Endodermal cell (in vitro differentiated cells): Measurements from ENCODE around the gene LRRC32. TPM values are rescaled to one million over a fixed set of nuclear protein-coding genes. Genes with fewer than 3 reads are reported as not detected.

Experiments used
- DNase-seq: peaks from one replicate; pipeline ENCODE4 v3.0.0-alpha.2; 2017
- H3K27ac ChIP-seq: 2 replicates; pipeline ENCODE4 v1.5.1; 2013; ENCODE audit warnings: mild to moderate bottlenecking, low read depth, low read length, moderate library complexity
- H3K27me3 ChIP-seq: 2 replicates; pipeline ENCODE4 v1.6.1; 2013; ENCODE audit warnings: mild to moderate bottlenecking, low read length, moderate library complexity; ENCODE audit not compliant: insufficient read depth, control insufficient read depth, poor library complexity, severe bottlenecking
- H3K36me3 ChIP-seq: 2 replicates; pipeline ENCODE4 v1.7.0; 2013; ENCODE audit warnings: mild to moderate bottlenecking, low read length, moderate library complexity; ENCODE audit not compliant: control insufficient read depth, insufficient read depth
- H3K4me1 ChIP-seq: one replicate; pipeline ENCODE4 v1.7.0; 2013; ENCODE audit warnings: low read length; ENCODE audit not compliant: control insufficient read depth, insufficient read depth
- H3K4me3 ChIP-seq: 2 replicates; pipeline ENCODE4 v1.5.1; 2013; ENCODE audit warnings: mild to moderate bottlenecking, low read length, moderate library complexity
- H3K9ac ChIP-seq: 2 replicates; pipeline ENCODE4 v1.6.1; 2013; ENCODE audit warnings: mild to moderate bottlenecking, low read length, moderate library complexity; ENCODE audit not compliant: poor library complexity, severe bottlenecking; ENCODE audit errors: extremely low read depth
- H3K9me3 ChIP-seq: 2 replicates; pipeline ENCODE4 v1.6.1; 2013; ENCODE audit warnings: mild to moderate bottlenecking, low read length, moderate library complexity; ENCODE audit not compliant: control insufficient read depth
- H3K27ac Mint-ChIP-seq: 2 replicates; pipeline ENCODE4 v1.8.0; 2020; ENCODE audit warnings: mixed read lengths
- H3K27me3 Mint-ChIP-seq: 2 replicates; pipeline ENCODE4 v1.8.0; 2021; ENCODE audit warnings: mild to moderate bottlenecking, mixed read lengths; ENCODE audit not compliant: insufficient read depth
- H3K36me3 Mint-ChIP-seq: 2 replicates; pipeline ENCODE4 v1.8.0; 2020; ENCODE audit warnings: low read depth, mixed read lengths
- H3K4me1 Mint-ChIP-seq: 2 replicates; pipeline ENCODE4 v1.8.0; 2020; ENCODE audit warnings: mixed read lengths
- H3K4me3 Mint-ChIP-seq: 2 replicates; pipeline ENCODE4 v1.8.0; 2020; ENCODE audit warnings: mild to moderate bottlenecking, moderate library complexity, mixed read lengths
- H3K9me3 Mint-ChIP-seq: 2 replicates; pipeline ENCODE4 v1.8.0; 2020; ENCODE audit warnings: mild to moderate bottlenecking, mixed read lengths
- CTCF ChIP-seq: fragments of 200-600 bp; sonication (generic); conservative IDR thresholded peaks from 2 replicates; pipeline ENCODE4 v1.5.0; 2021; ENCODE audit warnings: antibody characterized with exemption, mild to moderate bottlenecking
- WGBS, 2 experiments: methylation state at CpG; one replicate each; pipeline versions ENCODE4 v1.1.5 to v1.1.7; 2013; ENCODE audit warnings: missing lambda C conversion rate in 2 of 2, mixed read lengths in 1 of 2; ENCODE audit not compliant: insufficient coverage in 1 of 2, insufficient read length in 1 of 2; 5-methylcytosine and 5-hydroxymethylcytosine counted together
- total RNA-seq, 2 donors: library from RNA; stranded (reverse); fragmentation: NEBNext Ultra II Directional in 1 of 2; extraction: Animal tissue kit (Norgen Biotek cat#: 25700) in 1 of 2; gene quantifications; 2 replicates in 1 of 2; 3 replicates in 1 of 2; pipeline ENCODE4 v1.2.1, GENCODE V29; 2021

The LRRC32 gene
- total RNA-seq, 2 donors from 2014 or later, result 1.3 to 1.6 TPM

GRCh38 chr11:76665921-76666351 lies 4.6 kb downstream of the LRRC32 start:
- Mint-ChIP-seq H3K4me3 (no peak overlapping the region), H3K27me3 (peaks cover 25% of the 10 kb centered on the region), H3K27ac (no peak overlapping the region), H3K4me1 (peaks cover 8% of the 10 kb centered on the region), H3K36me3 (no peaks in the 10 kb centered on the region), H3K9me3 (no peaks in the 10 kb centered on the region)
- peaks cover 18% of the 10 kb centered on the region for H3K27me3 ChIP-seq
- no peak overlapping the region for H3K9ac ChIP-seq
- no peak overlapping the region for H3K4me3 ChIP-seq
- no peaks in the 10 kb centered on the region for H3K9me3 ChIP-seq
- H3K4me1 ChIP-seq, result no peaks in the 10 kb centered on the region
- 94% methylated on average over 6 of the region's 6 CpGs; no CpG with 5 or more reads in 1 of the 2 experiments for WGBS, 2 experiments
- TF ChIP-seq CTCF, result no peak
- H3K27ac ChIP-seq, result no peak overlapping the region
- no peaks in the 10 kb centered on the region for H3K36me3 ChIP-seq
- peak; percentile 39 for DNase-seq

- DNase-seq, result peak; percentile 39
- Mint-ChIP-seq H3K27ac (no peak overlapping the region), H3K4me3 (no peak overlapping the region), H3K36me3 (no peaks in the 10 kb centered on the region), H3K4me1 (peaks cover 8% of the 10 kb centered on the region), H3K9me3 (no peaks in the 10 kb centered on the region), H3K27me3 (peaks cover 25% of the 10 kb centered on the region)
- Histone ChIP-seq H3K27ac (no peak overlapping the region), H3K9me3 (no peaks in the 10 kb centered on the region), H3K9ac (no peak overlapping the region), H3K27me3 (peaks cover 15% of the 10 kb centered on the region), H3K4me1 (no peaks in the 10 kb centered on the region), H3K36me3 (no peaks in the 10 kb centered on the region), H3K4me3 (no peak overlapping the region)
- no peak for TF ChIP-seq CTCF
- WGBS, 2 experiments, result 86% methylated on average over 2 of the region's 2 CpGs; no CpG with 5 or more reads in 1 of the 2 experiments
These were observed 5.4 kb downstream of the LRRC32 start for GRCh38 chr11:76665172-76665571.

DNA sequence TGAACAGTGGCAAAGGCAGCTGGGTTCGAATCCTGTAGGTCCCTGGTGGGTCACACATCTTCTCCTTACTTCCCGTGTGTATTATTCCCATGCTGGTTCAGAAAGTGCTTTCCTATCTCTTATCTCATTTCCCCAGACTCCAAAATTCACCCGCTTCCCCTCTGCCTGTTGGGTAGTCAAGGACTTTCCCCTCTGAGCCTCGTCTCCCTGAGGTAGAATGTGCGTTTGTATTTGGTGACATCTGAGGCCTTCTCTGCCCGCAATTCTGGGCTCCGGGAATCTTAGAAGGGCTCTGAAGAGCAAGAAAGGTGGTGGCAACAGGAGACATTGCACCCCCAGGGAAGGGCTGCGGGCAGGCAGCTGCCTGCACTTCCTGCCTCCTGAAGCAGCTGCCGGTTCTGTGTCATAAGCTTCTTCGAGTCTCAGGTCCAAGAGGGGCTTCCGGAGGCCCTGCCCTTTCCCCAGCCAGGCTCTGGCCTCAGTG lies 5.9 kb downstream of the LRRC32 start:
- TF ChIP-seq CTCF, result no peak
- Mint-ChIP-seq H3K9me3 (no peaks in the 10 kb centered on the region), H3K4me1 (peaks cover 8% of the 10 kb centered on the region), H3K4me3 (no peak overlapping the region), H3K27ac (no peak overlapping the region), H3K27me3 (peaks cover 19% of the 10 kb centered on the region), H3K36me3 (no peaks in the 10 kb centered on the region)
- H3K27ac ChIP-seq, result no peak overlapping the region
- peak; percentile 46 for DNase-seq
- no peaks in the 10 kb centered on the region for H3K36me3 ChIP-seq
- H3K4me1 ChIP-seq, result no peaks in the 10 kb centered on the region
- no peak overlapping the region for H3K4me3 ChIP-seq
- 89% methylated on average over 10 to 11 of the region's 11 CpGs for WGBS, 2 experiments
- H3K9ac ChIP-seq, result no peak overlapping the region
- peaks cover 9% of the 10 kb centered on the region for H3K27me3 ChIP-seq
- no peaks in the 10 kb centered on the region for H3K9me3 ChIP-seq
